PC-9 (cell line): ENCODE results near the gene UBR1. TPM values are rescaled to one million over a fixed set of nuclear protein-coding genes. Genes with fewer than 3 reads are reported as not detected.

Experiments used
- BruUV-seq: library from RNA; stranded (reverse); fragments of 400-500 nt; replicated peaks from 2 replicates; lab custom pipeline; 2021; lab: Mats Ljungman, UMichigan
- CTCF ChIA-PET: fragments of 300-600 bp; sonication (Branson Sonifier 250); formaldehyde crosslinking; loops from one replicate; lab custom pipeline; 2022; ENCODE audit warnings: antibody characterized with exemption; lab: Charles Lee
- POLR2A ChIA-PET: fragments of 300-600 bp; sonication (Branson Sonifier 250); formaldehyde crosslinking; loops from one replicate; lab custom pipeline; 2022; ENCODE audit warnings: antibody characterized with exemption; ENCODE audit not compliant: unreplicated experiment; lab: Charles Lee
- DNase-seq, 2 experiments: peaks; one replicate each; pipeline versions ENCODE4 v3.0.0 to v3.0.0-alpha.2; 2015 to 2022; ENCODE audit warnings: mixed read lengths in 1 of 2
- H2AFZ ChIP-seq: fragments of 200-600 bp; sonication (generic); 2 replicates; pipeline ENCODE4 v1.8.1; 2017; ENCODE audit warnings: antibody characterized with exemption
- H3F3A ChIP-seq: fragments of 200-600 bp; sonication (generic); 2 replicates; pipeline ENCODE4 v1.8.1; 2017; ENCODE audit warnings: antibody characterized with exemption, mild to moderate bottlenecking, low read depth; ENCODE audit not compliant: insufficient read depth
- H3K27ac ChIP-seq: fragments of 200-600 bp; sonication (generic); 2 replicates; pipeline ENCODE4 v1.6.1; 2016; ENCODE audit warnings: mixed run types
- H3K27me3 ChIP-seq: fragments of 200-600 bp; sonication (generic); 2 replicates; pipeline ENCODE4 v1.6.1; 2016; ENCODE audit warnings: low read depth, mixed run types; ENCODE audit not compliant: insufficient read depth
- H3K36me3 ChIP-seq: fragments of 200-600 bp; sonication (generic); 2 replicates; pipeline ENCODE4 v1.6.1; 2016; ENCODE audit warnings: low read depth, mixed run types
- H3K4me1 ChIP-seq: fragments of 200-600 bp; sonication (generic); replicated peaks from 2 replicates; pipeline ENCODE4 v1.6.1; 2016; ENCODE audit warnings: mixed run types; ENCODE audit not compliant: insufficient read depth
- H3K4me2 ChIP-seq: fragments of 200-600 bp; sonication (generic); 2 replicates; pipeline ENCODE4 v1.6.1; 2017; ENCODE audit warnings: mixed run types
- H3K4me3 ChIP-seq: fragments of 200-600 bp; sonication (generic); 2 replicates; pipeline ENCODE4 v1.6.1; 2016; ENCODE audit warnings: mixed run types
- H3K79me2 ChIP-seq: fragments of 200-600 bp; sonication (generic); 2 replicates; pipeline ENCODE4 v1.6.1; 2017; ENCODE audit warnings: low read depth, mixed run types
- H3K9me2 ChIP-seq: fragments of 200-600 bp; sonication (generic); 2 replicates; pipeline ENCODE4 v1.8.1; 2017; ENCODE audit warnings: mild to moderate bottlenecking; ENCODE audit not compliant: insufficient read depth
- H3K9me3 ChIP-seq: fragments of 200-600 bp; sonication (generic); 2 replicates; pipeline ENCODE4 v1.8.1; 2016; ENCODE audit warnings: low read depth; ENCODE audit not compliant: insufficient read depth
- H4K20me1 ChIP-seq: fragments of 200-600 bp; sonication (generic); 2 replicates; pipeline ENCODE4 v1.8.1; 2017; ENCODE audit not compliant: insufficient read depth
- EZH2 ChIP-seq: fragments of 200-600 bp; sonication (generic); IDR thresholded peaks from 2 replicates; pipeline ENCODE4 v1.8.0; 2017; ENCODE audit warnings: antibody characterized with exemption, low read depth
- intact Hi-C: fragments of 100-400 bp; cut with micrococcal nuclease; formaldehyde crosslinking; loops from one replicate; pipeline ENCODE4 v1.10.0; 2022; ENCODE audit not compliant: unreplicated experiment
- total RNA-seq: library from RNA; stranded (reverse); gene quantifications from 2 replicates; pipeline ENCODE4 v1.2.3, GENCODE V29; 2021
- TF ChIP-seq, protein P1 (sequence below): fragments of 200-600 bp; sonication (generic); conservative IDR thresholded peaks from 2 replicates; pipeline ENCODE4 v1.6.1; 2017; ENCODE audit warnings: mixed run types, antibody characterized with exemption, mild to moderate bottlenecking, moderate library complexity

UBR1 gene
- total RNA-seq, 1 experiment from 2014 or later = 17.1 TPM

DNA sequence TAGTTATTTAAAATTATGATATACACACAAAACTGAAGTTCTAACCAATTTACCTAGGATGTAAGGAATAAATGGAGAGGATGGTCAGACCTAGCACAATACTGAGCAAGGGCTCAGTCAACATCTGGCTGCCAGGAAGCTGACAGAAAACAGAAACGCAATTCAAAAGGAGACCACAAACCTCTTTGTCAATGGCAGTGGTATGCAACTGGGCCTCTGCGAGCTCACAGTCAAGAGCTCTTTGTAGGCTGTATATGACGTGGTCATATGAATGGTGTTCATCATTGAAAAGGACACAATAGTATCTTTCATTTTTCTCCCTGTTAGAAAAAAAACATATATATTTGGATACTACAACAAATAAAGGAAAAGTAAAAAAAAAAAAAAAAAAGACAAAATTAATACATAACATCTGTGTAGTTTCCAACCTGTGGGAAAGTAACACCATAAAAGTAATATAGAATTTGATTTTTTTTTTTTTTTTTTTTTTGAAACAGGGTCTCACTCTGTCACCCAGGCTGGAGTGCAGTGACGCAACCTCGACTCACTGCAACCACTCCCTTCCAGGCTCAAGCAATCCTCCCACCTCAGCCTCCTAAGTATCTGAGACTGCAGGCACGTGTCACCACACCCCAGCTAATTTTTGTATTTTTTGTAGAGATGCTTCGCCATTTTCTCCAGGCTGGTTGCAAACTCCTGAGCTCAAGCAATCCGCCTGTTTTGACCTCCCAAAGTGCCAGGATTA is 37.9 kb downstream of the UBR1 start:
- Histone ChIP-seq H2AFZ (no peak overlapping the region), H3K9me3 (no peaks in the 10 kb centered on the region), H3K79me2 (no peaks in the 10 kb centered on the region), H4K20me1 (no peaks in the 10 kb centered on the region), H3K27ac (no peak overlapping the region), H3K9me2 (no peaks in the 10 kb centered on the region), H3K27me3 (no peaks in the 10 kb centered on the region), H3K4me2 (no peak overlapping the region), H3K4me1 (no peaks in the 10 kb centered on the region), H3K4me3 (no peak overlapping the region), H3K36me3 (no peaks in the 10 kb centered on the region), H3F3A (no peaks in the 10 kb centered on the region)
- intact Hi-C loops = no loop called here
- DNase-seq = no peak
- TF ChIP-seq EZH2 = no peak
- TF ChIP-seq, protein P1, sequence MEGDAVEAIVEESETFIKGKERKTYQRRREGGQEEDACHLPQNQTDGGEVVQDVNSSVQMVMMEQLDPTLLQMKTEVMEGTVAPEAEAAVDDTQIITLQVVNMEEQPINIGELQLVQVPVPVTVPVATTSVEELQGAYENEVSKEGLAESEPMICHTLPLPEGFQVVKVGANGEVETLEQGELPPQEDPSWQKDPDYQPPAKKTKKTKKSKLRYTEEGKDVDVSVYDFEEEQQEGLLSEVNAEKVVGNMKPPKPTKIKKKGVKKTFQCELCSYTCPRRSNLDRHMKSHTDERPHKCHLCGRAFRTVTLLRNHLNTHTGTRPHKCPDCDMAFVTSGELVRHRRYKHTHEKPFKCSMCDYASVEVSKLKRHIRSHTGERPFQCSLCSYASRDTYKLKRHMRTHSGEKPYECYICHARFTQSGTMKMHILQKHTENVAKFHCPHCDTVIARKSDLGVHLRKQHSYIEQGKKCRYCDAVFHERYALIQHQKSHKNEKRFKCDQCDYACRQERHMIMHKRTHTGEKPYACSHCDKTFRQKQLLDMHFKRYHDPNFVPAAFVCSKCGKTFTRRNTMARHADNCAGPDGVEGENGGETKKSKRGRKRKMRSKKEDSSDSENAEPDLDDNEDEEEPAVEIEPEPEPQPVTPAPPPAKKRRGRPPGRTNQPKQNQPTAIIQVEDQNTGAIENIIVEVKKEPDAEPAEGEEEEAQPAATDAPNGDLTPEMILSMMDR = no peak
- POLR2A ChIA-PET = interaction anchor here (0.6 kb wide), 1 partner anchor 322 kb away, joined by 4 read pairs; no protein-coding TSS in a partner anchor
- CTCF ChIA-PET = interaction anchor here (0.7 kb wide), 1 partner anchor 254 kb away, joined by 11 read pairs; no protein-coding TSS in a partner anchor
- BruUV-seq = no TSS peak

DNA sequence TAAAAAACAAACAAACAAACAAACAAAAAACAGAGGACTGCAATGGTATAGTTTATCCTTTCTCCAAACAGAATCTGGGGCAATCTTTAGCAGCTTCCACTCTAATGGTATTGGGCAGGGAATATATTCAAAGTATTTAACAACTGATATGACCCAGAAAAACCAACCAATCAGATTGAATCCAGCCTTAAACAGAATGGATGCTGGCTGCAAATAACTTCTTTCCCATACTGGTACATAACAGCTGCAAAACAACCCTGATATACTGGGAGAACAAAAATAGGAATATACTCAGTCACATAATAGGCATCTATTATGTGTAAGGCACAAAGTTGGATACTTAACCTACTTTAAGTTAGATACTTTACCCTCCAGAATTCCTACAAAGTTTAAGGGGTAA is 49.1 kb downstream of the UBR1 start:
- no TSS peak for BruUV-seq
- CTCF ChIA-PET = no interaction called here
- POLR2A ChIA-PET = no interaction called here
- no peaks in the 10 kb centered on the region for H3K9me3 ChIP-seq
- no peaks in the 10 kb centered on the region for H3K27me3 ChIP-seq
- no peaks in the 10 kb centered on the region for H3K4me1 ChIP-seq
- H3K4me3 ChIP-seq = no peak overlapping the region
- intact Hi-C loops = no loop called here
- no peak for DNase-seq
- H3K27ac ChIP-seq = no peak overlapping the region
- no peaks in the 10 kb centered on the region for H3K9me2 ChIP-seq
- no peaks in the 10 kb centered on the region for H3F3A ChIP-seq
- H3K79me2 ChIP-seq = no peaks in the 10 kb centered on the region
- H3K36me3 ChIP-seq = peaks cover 3% of the 10 kb centered on the region; the same call in 1 of the 2 replicates
- no peak overlapping the region for H2AFZ ChIP-seq
- H4K20me1 ChIP-seq = no peaks in the 10 kb centered on the region
- TF ChIP-seq, protein P1 = no peak
- no peak for TF ChIP-seq EZH2
- H3K4me2 ChIP-seq = no peak overlapping the region

DNA sequence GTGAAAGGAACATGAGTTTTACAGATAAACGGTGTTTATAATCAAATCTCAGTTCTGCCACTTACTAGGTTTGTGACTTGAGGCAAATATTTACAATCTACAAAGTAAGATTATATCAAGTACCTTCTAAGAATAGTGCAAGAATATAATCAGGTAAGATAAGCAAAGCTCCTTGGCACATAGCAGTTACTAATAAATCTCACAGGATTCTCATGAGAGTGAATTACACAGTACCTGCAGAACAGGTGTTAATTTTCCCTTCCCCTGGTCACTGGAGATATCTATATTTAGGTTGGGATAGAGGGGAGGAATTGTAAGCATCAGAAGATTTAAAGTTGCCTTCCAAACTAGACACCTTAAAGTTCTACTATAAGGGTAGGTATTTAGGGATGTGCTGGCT is 53.0 kb downstream of the UBR1 start:
- Histone ChIP-seq H3K79me2 (no peaks in the 10 kb centered on the region), H3K27me3 (no peaks in the 10 kb centered on the region), H3F3A (no peaks in the 10 kb centered on the region), H3K4me3 (no peak overlapping the region), H3K9me2 (no peaks in the 10 kb centered on the region), H2AFZ (no peak overlapping the region), H3K27ac (no peak overlapping the region), H3K9me3 (no peaks in the 10 kb centered on the region), H3K36me3 (no peaks in the 10 kb centered on the region), H4K20me1 (no peaks in the 10 kb centered on the region), H3K4me2 (no peak overlapping the region), H3K4me1 (no peaks in the 10 kb centered on the region)
- no peak for DNase-seq
- TF ChIP-seq, protein P1 = no peak
- no peak for TF ChIP-seq EZH2
- BruUV-seq = no TSS peak
- intact Hi-C loops = no loop called here
- ChIA-PET POLR2A (no interaction called here), CTCF (no interaction called here)
